ENCODE measurements around the gene WDFY3. TPM values are rescaled to one million over a fixed set of nuclear protein-coding genes. Genes with fewer than 3 reads are reported as not detected.

Gene WDFY3
- total and polyA plus RNA-seq, 7 donors: 3.2 to 54.2 (median 38.2) TPM

DNA sequence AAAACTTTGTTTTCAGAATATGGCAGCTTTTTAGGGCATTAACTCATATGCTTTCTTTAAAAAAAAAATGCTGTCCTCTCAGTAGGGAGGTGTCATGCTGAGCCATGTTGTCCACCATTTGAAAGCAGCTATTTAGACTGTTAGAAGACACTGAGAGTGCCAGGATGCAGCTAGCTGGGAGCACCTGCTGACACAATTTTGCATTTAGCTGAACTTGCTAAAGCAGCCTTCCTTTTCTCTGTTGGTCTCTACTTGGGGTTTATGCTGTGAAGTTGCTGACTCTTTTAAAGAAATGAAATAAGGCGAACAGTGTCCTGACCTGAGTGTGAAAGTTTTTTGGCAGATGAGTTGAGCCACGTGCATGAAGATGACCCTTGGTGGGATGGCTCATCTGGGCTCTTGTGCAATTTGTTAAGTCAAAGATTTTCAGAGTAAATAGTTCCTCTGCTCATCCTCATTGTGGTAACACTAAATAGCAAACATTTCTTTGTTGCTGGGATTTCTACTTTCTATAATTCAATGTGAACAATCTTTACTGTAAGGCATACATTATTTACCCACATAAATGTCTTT lies 319.1 kb downstream of the WDFY3 start:
- Histone ChIP-seq H3K36me3 (ENCODE audit: insufficient read depth in 1 of 2, low read depth in 1 of 2) (no peaks in the 10 kb centered on the region), H3K27me3 (ENCODE audit: insufficient read depth in 3 of 3, low read length in 2 of 3) (no peaks in the 10 kb centered on the region), H3K4me3 (no peak overlapping the region), H3K27ac (no peak overlapping the region), H3K4me1 (no peaks in the 10 kb centered on the region), H3K9me3 (no peaks in the 10 kb centered on the region)
- ATAC-seq (no peak), DNase-seq (no peak)
- TF ChIP-seq, protein P1, sequence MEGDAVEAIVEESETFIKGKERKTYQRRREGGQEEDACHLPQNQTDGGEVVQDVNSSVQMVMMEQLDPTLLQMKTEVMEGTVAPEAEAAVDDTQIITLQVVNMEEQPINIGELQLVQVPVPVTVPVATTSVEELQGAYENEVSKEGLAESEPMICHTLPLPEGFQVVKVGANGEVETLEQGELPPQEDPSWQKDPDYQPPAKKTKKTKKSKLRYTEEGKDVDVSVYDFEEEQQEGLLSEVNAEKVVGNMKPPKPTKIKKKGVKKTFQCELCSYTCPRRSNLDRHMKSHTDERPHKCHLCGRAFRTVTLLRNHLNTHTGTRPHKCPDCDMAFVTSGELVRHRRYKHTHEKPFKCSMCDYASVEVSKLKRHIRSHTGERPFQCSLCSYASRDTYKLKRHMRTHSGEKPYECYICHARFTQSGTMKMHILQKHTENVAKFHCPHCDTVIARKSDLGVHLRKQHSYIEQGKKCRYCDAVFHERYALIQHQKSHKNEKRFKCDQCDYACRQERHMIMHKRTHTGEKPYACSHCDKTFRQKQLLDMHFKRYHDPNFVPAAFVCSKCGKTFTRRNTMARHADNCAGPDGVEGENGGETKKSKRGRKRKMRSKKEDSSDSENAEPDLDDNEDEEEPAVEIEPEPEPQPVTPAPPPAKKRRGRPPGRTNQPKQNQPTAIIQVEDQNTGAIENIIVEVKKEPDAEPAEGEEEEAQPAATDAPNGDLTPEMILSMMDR (IDR thresholded peaks at IDR 0.05): no peak
- intact Hi-C loops (cut with DNase I): no loop called here
- WGBS, 3 donors: 54 to 55% (median 54%) methylated on average over 2 of the region's 2 CpGs

DNA sequence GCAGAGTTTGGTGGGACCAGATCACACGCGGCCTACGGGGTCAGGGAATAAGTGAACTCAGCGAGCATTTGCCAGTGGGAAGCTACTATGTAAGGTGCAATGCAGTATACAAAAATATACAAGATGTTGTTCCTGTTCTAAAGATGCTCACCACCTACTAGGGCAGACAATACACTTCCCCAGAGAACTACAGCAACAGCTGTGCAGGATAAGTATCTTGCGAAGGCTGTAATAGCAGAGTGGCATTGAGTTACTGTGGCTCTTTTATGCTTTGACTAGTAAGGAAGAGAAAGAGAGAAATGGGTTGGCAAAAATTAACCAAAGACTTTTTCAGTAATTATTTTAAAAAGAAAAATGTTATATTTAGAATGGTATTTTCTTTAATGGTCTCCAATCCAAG lies 322.4 kb downstream of the WDFY3 start:
- TF ChIP-seq, protein P1 (IDR thresholded peaks at IDR 0.05): no peak
- H3K27me3 ChIP-seq (ENCODE audit: insufficient read depth in 3 of 3, low read length in 2 of 3): no peaks in the 10 kb centered on the region
- no peaks in the 10 kb centered on the region for H3K9me3 ChIP-seq
- ATAC-seq (no peak), DNase-seq (no peak)
- no peaks in the 10 kb centered on the region for H3K36me3 ChIP-seq (ENCODE audit: insufficient read depth in 1 of 2, low read depth in 1 of 2)
- intact Hi-C loops (cut with DNase I): no loop called here
- WGBS, 3 donors: 82 to 88% (median 85%) methylated on average over 5 of the region's 5 CpGs
- no peak overlapping the region for H3K27ac ChIP-seq
- H3K4me3 ChIP-seq: no peak overlapping the region
- no peaks in the 10 kb centered on the region for H3K4me1 ChIP-seq

DNA sequence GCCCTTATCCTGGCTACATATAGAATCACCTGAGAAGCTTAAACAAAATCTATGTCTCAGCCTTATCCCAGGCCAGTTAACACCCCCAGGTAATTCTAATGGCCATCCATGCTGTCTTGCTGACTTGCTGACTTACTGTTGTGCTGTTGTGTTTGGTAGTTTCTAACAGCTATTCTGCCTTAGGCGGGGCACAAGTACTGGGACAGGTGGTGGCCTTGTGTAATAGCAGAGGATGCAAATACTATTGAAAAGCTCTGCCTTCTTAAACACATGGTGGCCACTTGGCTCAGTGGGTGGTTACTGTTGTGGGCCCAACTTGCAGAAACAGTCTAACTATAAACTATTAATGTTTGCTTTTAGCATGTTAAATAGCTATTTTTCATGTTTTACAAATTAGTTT lies 327.3 kb downstream of the WDFY3 start:
- no peak overlapping the region for H3K4me3 ChIP-seq
- H3K36me3 ChIP-seq (ENCODE audit: insufficient read depth in 1 of 2, low read depth in 1 of 2): no peaks in the 10 kb centered on the region
- intact Hi-C loops (cut with DNase I): no loop called here
- no peak overlapping the region for H3K27ac ChIP-seq
- no peaks in the 10 kb centered on the region for H3K9me3 ChIP-seq
- WGBS, 3 donors: 79 to 91% (median 83%) methylated on average over 1 of the region's 1 CpG
- DNase-seq (no peak), ATAC-seq (no peak)
- no peaks in the 10 kb centered on the region for H3K27me3 ChIP-seq (ENCODE audit: insufficient read depth in 3 of 3, low read length in 2 of 3)
- H3K4me1 ChIP-seq: no peaks in the 10 kb centered on the region
- TF ChIP-seq, protein P1 (IDR thresholded peaks at IDR 0.05): no peak

DNA sequence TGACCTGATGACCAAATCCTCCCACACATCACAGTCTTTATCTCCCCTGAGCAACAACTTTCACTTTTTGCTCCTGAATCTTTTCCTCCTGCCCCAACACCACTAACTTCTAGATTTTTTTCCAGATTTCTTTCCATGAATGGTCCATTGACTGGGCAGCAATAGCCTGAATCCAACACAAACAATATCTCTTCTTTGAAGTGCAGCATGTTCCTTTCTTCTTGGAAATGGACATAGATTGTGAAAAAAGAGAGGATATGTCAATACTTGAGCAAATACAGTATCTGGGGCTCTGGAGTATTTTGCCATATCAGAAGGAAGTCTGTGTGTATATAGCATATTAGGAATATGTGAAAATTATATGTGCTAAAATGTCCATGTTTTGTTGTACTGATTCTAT lies 328.4 kb downstream of the WDFY3 start:
- no peaks in the 10 kb centered on the region for H3K36me3 ChIP-seq (ENCODE audit: insufficient read depth in 1 of 2, low read depth in 1 of 2)
- no peaks in the 10 kb centered on the region for H3K4me1 ChIP-seq
- no peak for DNase-seq
- H3K9me3 ChIP-seq: no peaks in the 10 kb centered on the region
- H3K27ac ChIP-seq: no peak overlapping the region
- no peaks in the 10 kb centered on the region for H3K27me3 ChIP-seq (ENCODE audit: insufficient read depth in 3 of 3, low read length in 2 of 3)
- H3K4me3 ChIP-seq: no peak overlapping the region
- TF ChIP-seq, protein P1 (IDR thresholded peaks at IDR 0.05): no peak
- no peak for ATAC-seq
- intact Hi-C loops (cut with DNase I): no loop called here

DNA sequence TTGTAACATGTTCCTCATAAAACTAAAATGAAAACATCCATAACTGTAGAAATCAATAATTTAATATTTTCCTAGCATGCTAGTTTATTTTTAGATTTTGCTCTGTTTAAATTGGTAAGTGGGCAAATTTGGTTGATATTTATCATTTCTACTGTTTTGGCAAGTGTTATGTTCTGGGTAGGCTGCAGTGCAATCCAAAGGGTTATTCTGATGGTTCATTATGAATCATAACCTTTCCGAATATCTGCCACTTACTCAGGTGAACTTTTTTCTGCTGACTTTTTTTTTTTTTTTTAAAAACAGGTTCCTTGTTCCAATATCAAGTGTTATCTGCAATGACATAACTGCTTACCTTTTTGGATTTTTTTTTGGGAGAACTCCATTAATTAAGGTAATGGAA lies 331.5 kb downstream of the WDFY3 start:
- no peak for ATAC-seq

More for the DNA sequence above, 331.5 kb downstream of the WDFY3 start:
- 81 to 89% (median 85%) methylated on average over 1 of the region's 1 CpG for WGBS, 3 donors
- H3K27ac ChIP-seq: no peak overlapping the region
- no peaks in the 10 kb centered on the region for H3K9me3 ChIP-seq
- H3K27me3 ChIP-seq (ENCODE audit: insufficient read depth in 3 of 3, low read length in 2 of 3): no peaks in the 10 kb centered on the region
- no peak overlapping the region for H3K4me3 ChIP-seq
- intact Hi-C loops (cut with DNase I): no loop called here
- TF ChIP-seq, protein P1 (IDR thresholded peaks at IDR 0.05): no peak
- DNase-seq: no peak
- no peaks in the 10 kb centered on the region for H3K4me1 ChIP-seq
- H3K36me3 ChIP-seq (ENCODE audit: insufficient read depth in 1 of 2, low read depth in 1 of 2): no peaks in the 10 kb centered on the region

Measured in psoas muscle (tissue), 8 donors.